Activated naive CD4-positive, alpha-beta T cell treated with anti-CD3 and anti-CD28 coated beads, Interleukin-2, amount 10 ng/mL, durations not matched to agents 5 hours and 36 hours (primary cell): ENCODE measurements around the gene LOXL1. TPM values are rescaled to one million over a fixed set of nuclear protein-coding genes. Genes with fewer than 3 reads are reported as not detected.

Experiments used
- total RNA-seq, 2 experiments: library from RNA; stranded (reverse); gene quantifications; one replicate each; pipeline ENCODE4 v1.2.3, GENCODE V29; 2021

Gene LOXL1, protein sequence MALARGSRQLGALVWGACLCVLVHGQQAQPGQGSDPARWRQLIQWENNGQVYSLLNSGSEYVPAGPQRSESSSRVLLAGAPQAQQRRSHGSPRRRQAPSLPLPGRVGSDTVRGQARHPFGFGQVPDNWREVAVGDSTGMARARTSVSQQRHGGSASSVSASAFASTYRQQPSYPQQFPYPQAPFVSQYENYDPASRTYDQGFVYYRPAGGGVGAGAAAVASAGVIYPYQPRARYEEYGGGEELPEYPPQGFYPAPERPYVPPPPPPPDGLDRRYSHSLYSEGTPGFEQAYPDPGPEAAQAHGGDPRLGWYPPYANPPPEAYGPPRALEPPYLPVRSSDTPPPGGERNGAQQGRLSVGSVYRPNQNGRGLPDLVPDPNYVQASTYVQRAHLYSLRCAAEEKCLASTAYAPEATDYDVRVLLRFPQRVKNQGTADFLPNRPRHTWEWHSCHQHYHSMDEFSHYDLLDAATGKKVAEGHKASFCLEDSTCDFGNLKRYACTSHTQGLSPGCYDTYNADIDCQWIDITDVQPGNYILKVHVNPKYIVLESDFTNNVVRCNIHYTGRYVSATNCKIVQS
- total RNA-seq: 1 to 10 TPM; 1.9 to 2.5 TPM

GRCh38 chr15:73926219-73927002, at the start of gene LOXL1:
Gene LOXL1 (plus strand): TSS chr15:73926462. CDS start chr15:73926784, 322 bp downstream.

GRCh38 chr15:73991726-73992593, 65.7 kb downstream of the LOXL1 start, which contains the start of gene STOML1:
Gene STOML1 (minus strand): TSS chr15:73992295. CDS start chr15:73992223, 72 bp downstream.

GRCh38 chr15:73994413-73994883, 68.2 kb downstream of the LOXL1 start, which contains the start of gene PML:
Gene PML (plus strand): TSS chr15:73994716. CDS start chr15:73994813, 97 bp downstream.

Other genes with a start within 250 kb of the LOXL1 start
- gene CD276, start 242.1 kb upstream of the LOXL1 start, total RNA-seq: under 1 TPM; 0.14 to 0.20 TPM
- not detected for gene INSYN1, start 173.1 kb upstream of the LOXL1 start, total RNA-seq
- gene TBC1D21, start 52.9 kb upstream of the LOXL1 start, total RNA-seq: not detected
- gene STOML1, start 65.8 kb downstream of the LOXL1 start, total RNA-seq: 1 to 10 TPM; 8.3 to 9.5 TPM
- gene PML, start 68.3 kb downstream of the LOXL1 start, total RNA-seq: 10 to 100 TPM; 83.8 to 92.3 TPM
- gene GOLGA6A, start 156.1 kb downstream of the LOXL1 start, total RNA-seq: under 1 TPM in 1 of 2 experiments, not detected in 1; 0.08 TPM
- gene ISLR2, start 204.1 kb downstream of the LOXL1 start, total RNA-seq: not detected
- gene ISLR, start 247.2 kb downstream of the LOXL1 start, total RNA-seq: not detected